ENCODE data around the gene DUSP7.

- TF ChIP-seq EZH2 (IDR thresholded peaks at IDR 0.05) (no peak), REST (IDR thresholded peaks at IDR 0.05; ENCODE audit: low read depth) (no peak), FOSL1 (IDR thresholded peaks at IDR 0.05; ENCODE audit: low read depth) (no peak), CTCF (IDR thresholded peaks at IDR 0.05 in 2 of 3, conservative IDR thresholded peaks at IDR 0.05 in 1 of 3; ENCODE audit: borderline replicate concordance in 1 of 3, insufficient read depth in 1 of 3, low read depth in 2 of 3, low read length in 2 of 3) (no peak), CEBPB (IDR thresholded peaks at IDR 0.05; ENCODE audit: low read depth) (no peak), ATF3 (IDR thresholded peaks at IDR 0.05) (no peak), POLR2A (IDR thresholded peaks at IDR 0.05; ENCODE audit: borderline replicate concordance, extremely low read depth, insufficient read depth, insufficient read length) (no peak), POLR2AphosphoS5 (IDR thresholded peaks at IDR 0.05; ENCODE audit: low read depth, low read length) (no peak), ZNF274 (IDR thresholded peaks at IDR 0.05; ENCODE audit: low read depth, low read length) (no peak), RAD21 (IDR thresholded peaks at IDR 0.05; ENCODE audit: low read depth) (no peak)
Observed at GRCh38 chr3:51999846-52000245, 56.5 kb downstream of the DUSP7 start.

Data from HCT116 (cell line).